GDM1 (cell line): Measurements from ENCODE around the gene PTPN3.
"Not testable (repeated sequence)": the region's sequence is repeated elsewhere in the genome, so short reads cannot be mapped to it uniquely, and the experiment has no call there.

Experiments used
- DNase-seq: peaks from one replicate; lab custom pipeline; 2025; lab: John Stamatoyannopoulos, UW

The PTPN3 gene

DNA sequence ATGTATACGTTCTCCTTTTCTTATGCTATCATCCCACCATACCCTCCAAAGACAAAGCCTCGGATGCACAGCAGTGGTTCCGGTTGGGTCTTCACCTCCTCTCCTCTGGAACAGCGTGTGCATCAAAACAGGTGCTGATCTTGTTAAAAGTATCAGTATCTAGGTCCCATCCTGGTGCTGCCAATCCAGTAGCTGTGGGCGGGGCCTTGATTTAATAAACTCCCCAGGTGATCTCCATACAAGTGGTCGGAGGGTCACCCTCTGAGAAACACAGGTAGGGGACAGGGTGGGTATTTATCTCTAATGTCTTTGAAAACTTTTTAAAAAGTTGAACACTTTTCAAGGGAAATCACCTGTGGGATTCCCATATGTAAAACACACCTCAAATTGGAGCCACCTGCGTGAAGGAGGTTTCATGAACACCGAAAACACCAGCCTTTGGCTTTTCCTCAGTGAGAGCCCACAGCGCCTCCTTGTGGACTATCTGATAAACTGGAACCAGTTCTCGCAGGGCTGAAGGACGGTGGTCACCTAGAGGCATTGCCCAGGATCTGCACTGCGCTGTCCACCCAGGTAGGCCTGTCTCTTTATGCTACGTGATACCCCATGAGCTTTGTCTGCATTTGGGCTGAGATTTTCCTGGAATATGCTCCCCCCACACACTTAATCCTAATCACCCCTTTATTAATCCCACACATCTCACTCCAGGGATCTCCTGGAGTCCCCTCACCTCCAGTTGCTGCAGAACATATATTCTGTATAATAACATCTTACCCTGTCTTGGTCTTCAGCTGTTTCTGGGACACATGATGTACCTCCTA is 96.7 kb downstream of the PTPN3 start:
- no peak for DNase-seq

DNA sequence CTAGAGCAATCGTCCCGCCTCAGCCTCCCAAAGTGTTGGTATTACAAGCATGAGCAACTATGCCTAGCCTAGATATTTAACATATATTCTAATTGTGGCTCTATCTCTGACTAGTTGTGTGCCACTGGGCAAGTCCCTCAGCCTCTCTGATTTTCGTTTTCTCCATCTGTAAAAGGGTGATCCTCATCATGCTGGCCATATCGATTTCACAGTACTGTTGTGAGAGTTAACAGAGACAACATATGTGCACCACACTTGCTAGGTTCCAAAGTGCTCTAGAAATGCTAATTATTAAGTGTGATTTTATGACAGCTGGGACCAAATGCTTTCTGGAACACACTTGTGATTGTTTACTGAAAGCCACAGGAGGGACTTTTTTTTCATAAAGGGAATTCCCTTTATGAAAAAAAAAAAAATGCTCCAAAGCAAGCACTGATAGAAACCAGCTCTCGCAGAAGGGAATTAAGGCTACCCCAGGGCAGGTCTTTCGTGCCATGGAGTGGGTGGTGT is 98.8 kb downstream of the PTPN3 start:
- no peak for DNase-seq

DNA sequence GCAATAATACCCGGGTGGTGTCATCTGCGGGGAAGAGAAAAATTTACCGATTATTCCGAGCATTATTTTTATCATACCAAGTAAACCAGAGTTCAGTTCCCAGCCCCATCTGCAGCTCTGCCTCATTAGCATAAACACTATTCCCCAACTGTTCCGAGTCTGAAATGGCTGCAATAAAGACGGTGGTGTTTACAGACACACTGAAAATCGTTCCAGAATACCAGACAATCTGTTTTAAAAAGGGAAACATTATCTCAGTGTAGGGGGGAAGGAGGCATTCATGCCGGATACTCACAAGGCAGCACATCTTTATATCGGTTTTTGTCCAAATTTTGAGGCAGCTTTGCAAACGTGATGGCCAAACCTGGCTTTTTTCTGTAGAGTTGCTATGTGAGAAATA is 106.9 kb downstream of the PTPN3 start:
- no peak for DNase-seq

DNA sequence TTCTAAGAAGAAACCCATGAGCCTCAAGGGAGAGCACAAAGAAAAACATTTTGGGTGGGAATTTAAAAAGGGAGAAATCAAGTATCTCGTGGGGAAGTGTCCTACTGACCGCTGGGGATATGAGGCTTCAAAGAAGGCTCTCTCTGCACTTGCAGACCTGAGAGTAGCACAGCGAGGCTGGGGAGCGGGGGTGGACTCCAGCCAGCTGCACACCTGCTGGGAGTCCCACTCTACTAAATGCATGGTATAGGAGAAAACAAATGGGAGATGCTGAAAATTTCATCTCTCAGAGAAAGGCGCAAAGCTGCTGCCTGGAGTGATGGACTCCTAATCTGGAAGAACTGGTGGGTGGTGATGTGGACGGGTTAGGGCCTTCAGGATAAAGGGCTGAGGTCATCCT is 110.3 kb downstream of the PTPN3 start:
- DNase-seq = no peak

DNA sequence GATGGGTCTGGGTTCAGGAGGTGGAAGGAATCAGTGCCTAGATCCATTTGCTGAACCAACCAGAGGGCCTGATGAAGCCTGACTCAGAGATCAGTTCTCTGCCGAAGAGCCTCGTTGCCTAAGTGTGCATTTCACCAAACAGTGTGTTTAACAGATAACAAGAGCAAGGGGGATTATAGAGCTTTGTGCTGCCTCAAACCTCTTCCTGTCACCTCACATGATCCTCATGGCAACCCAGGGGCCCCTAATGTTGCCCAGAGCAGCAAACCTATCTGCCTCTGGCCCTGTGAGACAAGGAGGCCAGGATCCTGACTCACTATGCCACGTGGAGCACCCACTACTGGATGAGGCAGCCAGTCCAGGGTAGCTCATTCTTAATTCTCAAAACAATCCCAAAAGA is 110.9 kb downstream of the PTPN3 start:
- DNase-seq = no peak

DNA sequence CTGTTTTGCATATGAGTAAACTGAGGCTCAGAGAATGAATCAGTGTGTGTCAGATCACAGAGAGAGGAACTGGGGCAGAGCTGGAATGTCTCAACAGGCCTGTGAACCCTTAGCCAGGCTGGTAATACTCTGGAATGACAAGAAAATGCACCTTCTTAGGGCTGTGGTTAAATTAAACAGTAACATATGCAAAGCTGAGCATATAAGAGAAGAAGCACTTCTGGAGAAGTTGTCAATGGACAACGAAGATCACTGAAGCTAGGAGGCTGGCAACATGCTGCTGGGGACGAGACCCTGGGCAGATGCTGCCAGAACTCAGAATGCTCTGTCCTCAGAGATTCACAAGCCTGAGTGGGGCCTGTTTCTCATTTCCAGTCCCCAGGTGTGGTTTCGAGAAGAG is 112.6 kb downstream of the PTPN3 start:
- no peak for DNase-seq

DNA sequence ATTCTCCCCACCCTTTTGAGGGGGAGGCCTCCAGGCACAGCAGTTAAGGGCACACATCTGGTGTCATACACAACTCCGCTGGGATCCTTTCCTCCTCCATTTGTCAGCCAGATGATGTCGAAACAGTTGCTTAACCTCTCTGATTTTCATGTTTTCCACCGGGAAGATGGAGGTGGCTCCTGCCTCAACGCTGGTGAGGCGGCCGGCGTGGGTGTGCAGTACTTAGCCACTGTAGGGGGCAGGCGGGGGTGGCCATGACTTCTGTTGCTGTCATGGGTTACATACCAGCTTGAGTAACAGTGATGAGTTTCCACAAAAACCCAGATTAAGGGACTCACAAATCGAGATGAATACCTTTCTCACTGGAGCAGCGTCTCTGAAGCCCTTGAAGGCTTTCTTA is 114.2 kb downstream of the PTPN3 start:
- DNase-seq = no peak

DNA sequence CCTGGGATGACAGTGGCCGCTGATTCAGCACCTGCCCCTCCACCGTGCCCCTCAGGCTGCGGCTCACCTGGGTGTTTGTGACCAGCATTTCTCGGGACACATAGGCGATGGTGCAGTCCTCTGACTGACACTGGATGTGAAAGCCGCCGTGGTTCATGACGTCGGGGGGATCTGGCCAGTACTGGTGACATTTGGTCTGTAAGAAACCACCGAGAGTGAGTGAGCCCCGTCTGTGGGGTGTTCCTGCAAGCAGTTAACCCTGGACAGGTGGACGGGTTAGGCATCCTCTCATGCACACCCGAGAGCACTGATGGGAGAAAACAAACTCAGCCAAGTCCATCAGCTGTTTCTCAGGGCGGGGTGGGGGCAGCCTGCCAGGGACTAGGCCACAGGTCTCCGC is 114.8 kb downstream of the PTPN3 start:
- DNase-seq = no peak

DNA sequence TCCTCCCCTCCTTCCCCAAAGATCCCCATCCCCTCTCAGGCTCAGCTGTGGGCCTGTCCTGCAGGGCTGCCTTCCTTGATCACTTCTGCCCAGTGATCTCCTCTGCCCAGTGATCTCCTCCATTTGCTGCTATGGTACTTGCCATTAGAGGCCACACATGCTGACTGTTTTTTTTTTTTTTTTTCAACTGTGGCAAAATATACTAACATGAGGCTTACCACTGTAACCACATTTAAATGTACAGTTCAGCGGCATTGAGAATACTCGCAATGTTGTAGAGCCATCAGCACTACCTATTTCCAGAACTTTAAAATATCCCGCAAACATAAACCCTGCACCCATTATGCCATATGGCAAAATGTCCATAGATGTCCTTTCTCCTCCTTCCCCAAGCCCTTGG is 115.5 kb downstream of the PTPN3 start:
- no peak for DNase-seq

DNA sequence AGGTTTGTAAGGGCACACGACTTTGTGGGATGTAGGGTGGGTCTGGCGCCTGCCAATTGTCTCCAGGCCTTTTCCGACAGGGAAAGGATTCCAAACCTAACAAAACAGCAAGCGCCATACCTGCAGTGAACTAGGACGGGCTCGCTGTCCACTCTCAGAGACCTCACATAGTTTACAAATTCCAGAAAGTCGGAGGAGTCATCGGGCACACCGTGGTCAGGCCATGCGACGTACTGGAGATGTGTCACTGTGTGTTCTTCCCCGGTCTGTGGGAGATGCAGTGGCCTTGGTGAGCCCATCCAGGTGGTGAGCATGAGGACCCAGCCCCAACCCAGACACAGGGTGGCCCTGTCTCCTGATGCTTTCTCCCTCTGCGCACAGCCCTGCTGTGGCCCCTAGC is 115.9 kb downstream of the PTPN3 start:
- DNase-seq = no peak

DNA sequence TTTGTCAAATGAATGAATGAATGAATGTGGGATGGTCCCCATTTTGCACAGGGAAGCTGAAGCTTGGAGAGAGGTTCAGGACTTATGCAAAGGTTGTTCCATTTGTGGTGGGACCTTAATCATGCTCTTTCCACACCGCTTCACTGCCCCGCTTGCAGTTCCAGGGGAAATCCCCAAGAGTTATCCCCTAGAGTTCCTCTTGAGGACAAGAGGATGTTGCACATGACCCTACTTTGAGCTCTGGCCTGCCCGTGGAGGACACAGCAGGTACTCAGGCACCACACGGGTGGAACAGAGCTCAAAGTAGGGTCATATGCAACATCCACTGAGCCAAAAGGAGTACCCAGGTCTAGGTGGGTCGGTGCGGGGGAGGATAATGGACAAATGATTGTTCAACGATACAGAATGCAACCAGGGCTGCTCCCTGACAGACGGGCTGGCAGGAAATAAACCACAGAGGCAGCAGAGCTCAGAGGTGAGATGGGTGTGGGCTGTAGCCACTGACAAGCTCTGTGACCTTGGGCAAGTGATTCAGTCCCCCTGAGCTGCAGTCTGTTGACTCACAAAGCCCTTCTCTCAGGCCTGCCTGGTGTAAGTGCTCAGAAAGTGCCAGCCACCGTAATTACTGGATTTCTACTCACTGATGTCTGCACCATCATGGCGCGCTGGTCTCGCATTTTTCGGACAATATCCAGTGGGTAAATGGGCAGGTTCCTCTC is 116.9 kb downstream of the PTPN3 start:
- DNase-seq = no peak

DNA sequence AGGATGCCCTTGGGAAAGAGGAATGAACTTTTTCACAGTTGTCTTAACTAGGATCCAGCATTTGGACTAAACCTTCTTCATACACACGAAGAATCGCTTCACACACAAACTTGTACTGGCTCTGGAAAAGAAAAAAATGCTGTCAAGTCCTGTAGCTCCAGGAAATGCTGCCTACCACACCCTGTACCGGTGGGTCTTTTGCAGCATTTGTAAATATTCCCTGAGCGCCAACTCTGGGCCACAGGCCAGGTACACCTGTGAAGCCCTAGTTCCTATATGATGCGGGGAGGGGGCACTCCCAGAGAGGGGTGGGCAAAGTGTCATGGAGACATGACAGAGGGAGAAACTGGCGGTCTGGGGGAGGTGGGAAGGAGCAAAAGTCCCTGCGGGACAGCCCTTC is 118.6 kb downstream of the PTPN3 start:
- DNase-seq = no peak

DNA sequence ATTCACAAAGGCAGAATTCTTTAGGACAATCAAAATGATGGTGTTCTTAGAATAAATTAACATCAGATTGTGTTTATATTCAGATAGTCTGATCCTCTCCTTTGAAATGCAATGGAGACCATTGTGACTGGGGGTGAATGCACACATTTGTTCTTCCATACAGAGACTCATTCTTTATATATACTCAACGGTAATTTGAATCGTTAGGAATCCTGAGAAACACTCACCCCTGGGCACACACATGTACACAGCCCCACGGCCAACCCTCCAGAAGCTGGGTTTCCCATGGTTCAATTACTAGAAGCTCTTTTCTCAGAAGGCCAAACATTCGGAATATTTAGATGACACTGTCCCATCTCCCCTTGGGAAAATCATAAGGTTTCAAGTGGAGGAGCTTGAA is 119.8 kb downstream of the PTPN3 start:
- no peak for DNase-seq

DNA sequence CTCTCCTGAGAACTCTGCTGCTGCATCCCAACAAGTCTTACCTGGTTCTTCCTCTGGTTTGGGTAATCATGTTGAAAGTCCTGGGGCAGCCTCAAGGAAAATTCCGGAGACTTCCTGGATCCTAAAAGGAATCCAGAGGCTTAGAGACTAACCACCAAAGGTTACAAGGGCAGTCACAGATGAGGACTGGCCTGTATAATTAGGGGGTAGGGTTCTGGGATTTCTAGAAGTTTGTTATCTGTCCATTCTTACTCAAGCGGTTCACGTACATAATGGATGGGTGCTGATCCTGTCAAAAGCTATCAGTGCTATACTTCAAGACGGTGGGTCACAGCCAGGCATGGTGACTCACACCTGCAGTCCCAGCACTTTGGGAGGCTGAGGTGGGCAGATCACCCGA is 125.9 kb downstream of the PTPN3 start:
- no peak for DNase-seq

DNA sequence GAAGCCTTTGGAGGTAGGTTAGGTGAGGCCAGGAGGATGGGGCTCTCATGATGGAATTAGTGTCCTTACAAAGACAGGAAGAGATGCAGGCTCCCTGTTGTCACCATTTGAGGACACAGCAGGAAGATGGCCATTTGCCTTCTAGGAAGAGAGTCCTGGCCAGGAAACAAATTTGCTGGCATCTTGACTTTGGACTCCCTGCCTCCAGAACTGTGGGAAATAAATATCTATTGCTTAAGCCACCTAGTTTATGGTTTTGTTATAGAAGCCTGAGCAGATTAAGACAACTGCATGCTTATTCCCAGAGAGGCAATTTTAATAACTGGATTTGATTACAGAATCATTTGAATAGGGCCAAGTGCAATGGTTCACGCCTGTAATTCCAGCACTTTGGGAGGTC is 126.7 kb downstream of the PTPN3 start:
- no peak for DNase-seq

DNA sequence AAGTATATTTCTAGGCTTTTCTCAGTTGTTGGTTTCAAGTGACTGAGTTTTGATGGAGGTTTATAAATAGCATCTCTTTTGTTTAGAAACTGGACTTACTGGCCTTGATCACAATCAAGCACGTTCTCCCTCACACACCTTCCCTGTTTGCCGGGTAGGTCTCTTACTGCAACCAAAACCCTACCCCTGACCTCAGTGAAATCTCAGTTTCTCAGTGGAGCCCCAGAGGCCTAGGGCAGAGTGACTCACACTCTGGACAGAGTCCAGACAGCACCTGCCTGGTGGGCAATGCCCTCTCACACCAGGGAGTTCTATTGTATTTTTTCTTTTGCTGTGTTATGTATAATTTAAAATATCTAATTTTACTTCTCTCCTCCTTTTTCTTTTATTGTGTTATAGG is 128.8 kb downstream of the PTPN3 start:
- no peak for DNase-seq

DNA sequence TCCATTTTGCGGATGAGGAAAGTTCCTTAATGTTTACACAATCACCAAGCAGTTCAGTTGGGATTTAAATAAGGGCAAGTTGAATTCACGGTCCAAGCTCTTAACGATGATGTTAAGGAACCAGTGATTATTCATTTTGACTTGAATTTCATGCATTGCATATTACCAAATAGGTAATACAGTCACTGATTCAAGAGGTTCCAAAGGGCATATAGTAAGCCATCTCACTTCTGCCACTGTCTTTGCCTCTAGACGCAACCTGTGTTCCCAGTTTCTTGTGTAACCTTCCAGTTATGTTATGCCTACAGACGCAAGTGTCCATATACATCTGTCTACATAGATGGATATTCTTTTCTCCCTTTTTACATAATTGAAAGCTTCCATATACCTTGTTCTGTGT is 137.3 kb downstream of the PTPN3 start:
- DNase-seq = no peak

DNA sequence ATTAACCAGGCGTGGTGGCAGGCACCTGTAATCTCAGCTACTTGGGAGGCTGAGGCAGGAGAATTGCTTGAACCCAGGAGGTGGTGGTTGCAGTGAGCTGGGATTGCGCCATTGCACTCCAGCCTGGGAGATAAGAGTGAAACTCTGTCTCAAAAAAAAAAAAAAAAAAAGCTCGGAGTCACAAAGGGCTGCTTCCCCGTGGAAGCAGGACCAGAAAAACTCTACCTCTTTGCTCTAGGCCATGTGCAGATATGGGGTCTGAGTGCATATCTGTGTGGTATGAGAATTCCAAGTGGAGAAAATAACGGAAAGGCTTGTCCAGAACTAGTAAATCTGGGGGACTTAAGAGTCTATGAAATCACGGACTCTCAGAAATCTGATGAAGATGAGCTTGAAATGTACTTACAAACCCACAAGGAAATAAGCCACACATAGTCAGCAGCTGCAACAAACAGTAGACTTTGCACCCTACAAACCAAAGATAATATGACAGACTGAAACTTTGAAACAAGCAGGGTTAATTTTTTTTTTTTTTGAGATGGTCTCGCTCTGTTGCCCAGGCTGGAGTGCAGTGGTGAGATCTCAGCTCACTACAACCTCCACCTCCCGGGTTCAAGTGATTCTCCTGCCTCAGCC is 139.0 kb downstream of the PTPN3 start:
- DNase-seq = not testable (repeated sequence)

DNA sequence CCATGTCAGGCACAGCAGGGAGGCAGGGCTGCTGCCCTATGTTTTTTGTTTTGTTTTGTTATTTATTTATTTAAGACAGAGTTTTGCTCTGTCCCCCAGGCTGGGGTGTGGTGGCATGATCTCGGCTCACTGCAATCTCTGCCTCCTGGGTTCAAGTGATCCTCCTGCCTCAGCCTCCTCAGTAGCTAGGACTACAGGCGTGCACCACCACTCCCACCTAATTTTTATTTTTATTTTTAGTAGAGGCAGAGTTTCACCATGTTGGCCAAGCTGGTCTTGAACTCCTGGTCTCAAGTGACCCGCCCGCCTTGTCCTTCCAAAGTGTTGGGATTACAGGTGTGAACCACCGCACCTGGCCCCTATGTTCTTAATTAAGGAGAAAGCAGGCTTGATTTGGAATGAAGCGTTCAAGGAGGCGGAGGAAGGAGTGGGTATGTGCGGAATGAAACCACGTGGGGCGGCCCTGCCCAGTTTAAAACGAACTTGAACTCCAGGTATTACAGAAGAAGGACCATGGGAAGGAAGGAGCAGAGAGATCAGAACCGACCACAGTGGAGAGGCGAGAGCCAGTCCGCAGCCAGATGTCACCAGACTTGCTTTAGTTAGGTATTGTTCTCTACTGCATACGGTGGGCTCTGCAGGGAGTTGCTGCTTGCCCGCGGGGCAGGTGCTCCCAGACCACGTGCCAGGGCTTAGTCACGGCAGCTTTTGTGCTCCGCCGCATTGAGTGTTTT is 142.4 kb downstream of the PTPN3 start:
- DNase-seq = no peak

DNA sequence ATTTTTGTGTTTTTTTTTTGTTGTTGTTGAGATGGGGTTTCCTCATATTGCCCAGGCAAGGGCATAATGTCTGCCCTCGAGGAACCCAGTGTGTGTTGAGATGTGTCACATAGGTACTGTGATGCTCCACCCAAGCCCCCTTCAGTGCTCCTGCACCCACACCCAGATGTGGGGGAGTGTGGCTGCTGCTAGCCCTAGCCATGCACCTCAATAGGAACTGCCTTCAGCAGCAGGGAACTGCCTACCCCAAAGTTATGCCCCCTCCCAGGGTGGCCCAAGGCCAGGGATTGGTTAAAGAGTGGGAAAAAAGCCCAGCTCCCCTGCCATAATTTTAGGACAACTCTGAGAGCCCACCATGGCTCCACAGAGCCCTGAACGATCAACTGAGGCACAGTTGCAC is 143.9 kb downstream of the PTPN3 start:
- DNase-seq = no peak

DNA sequence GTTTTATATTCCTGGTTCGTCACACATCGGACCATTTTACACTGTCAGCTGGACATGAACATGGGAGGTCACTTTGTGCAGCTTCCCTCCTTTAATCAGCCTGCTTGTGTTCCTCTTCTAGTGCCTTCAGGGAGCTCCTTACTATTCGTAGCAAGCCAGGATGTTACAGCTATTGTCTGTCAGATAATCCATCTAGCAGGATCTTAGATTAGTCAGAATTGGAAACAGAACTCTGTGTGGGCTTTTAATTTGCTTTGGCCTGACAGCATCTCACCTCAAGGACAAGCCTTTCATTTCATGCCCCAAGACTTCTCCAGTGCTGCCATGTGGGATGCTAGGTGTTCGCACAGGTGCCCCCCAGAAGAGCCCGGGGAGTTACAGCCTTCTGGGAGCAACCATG is 147.1 kb downstream of the PTPN3 start:
- no peak for DNase-seq

DNA sequence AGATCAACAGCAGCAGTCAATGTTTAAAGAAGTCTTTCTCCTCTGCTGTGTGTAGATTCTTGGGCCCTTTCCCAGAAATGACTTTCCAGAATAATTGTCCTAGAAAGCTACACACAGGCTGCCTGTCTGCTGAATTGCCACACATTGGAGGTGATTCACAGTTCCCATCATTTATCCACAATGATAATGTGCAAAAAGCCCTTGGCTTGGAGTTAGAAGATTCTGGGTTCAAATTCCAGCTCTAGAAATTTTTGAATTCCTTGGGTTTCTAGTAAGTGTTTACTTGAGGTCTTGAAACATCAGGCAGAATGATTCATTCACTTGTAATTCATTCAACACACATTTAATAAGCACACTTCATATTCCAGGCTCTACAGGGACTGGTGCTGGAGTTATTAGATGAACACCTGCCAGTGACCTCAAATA is 148.7 kb downstream of the PTPN3 start:
- DNase-seq = no peak
